Mucosa of descending colon (tissue), 3 donors: Measurements from ENCODE around the gene VSTM2B. TPM values are rescaled to one million over a fixed set of nuclear protein-coding genes. Genes with fewer than 3 reads are reported as not detected.

ENCODE experiments used
- ATAC-seq: fragments of 200-7000 bp; cut with Tn5 transposase; one replicate; pipeline ENCODE4 v1.9.1; 2020; ENCODE audit warnings: mild to moderate bottlenecking, moderate library complexity
- DNase-seq, 3 donors: peaks; one replicate each; pipeline ENCODE4 v3.0.0-alpha.2; 2020
- H3K36me3 ChIP-seq: fragments of 200-600 bp; one replicate; pipeline ENCODE4 v1.8.0; 2021; ENCODE audit warnings: low read depth, mild to moderate bottlenecking
- H3K4me1 ChIP-seq: fragments of 200-600 bp; one replicate; pipeline ENCODE4 v1.8.0; 2021; ENCODE audit warnings: low read depth, mild to moderate bottlenecking
- H3K4me3 ChIP-seq: fragments of 200-600 bp; one replicate; pipeline ENCODE4 v1.8.0; 2021; ENCODE audit warnings: mild to moderate bottlenecking
- H3K9me3 ChIP-seq: fragments of 200-600 bp; one replicate; pipeline ENCODE4 v1.8.0; 2021; ENCODE audit warnings: mild to moderate bottlenecking
- intact Hi-C, 2 donors: fragments of 100-400 bp; cut with DNase I in 1 of 2; cut with micrococcal nuclease in 1 of 2; formaldehyde crosslinking; loops; one replicate each; pipeline versions ENCODE4 v1.11.0 to v1.11.1; 2022; cut with DNase I, micrococcal nuclease
- total RNA-seq, 3 donors: library from RNA; stranded (reverse); fragmentation: NEBNext Ultra II Directional in 2 of 3; extraction: Animal tissue kit (Norgen Biotek cat#: 25700) in 2 of 3; gene quantifications; one replicate each; pipeline versions ENCODE4 v1.2.1 to v1.2.4, GENCODE V29; 2021 to 2023
- TF ChIP-seq, protein P1 (sequence below): fragments of 200-600 bp; IDR thresholded peaks from one replicate; pipeline ENCODE4 v1.8.0; 2022; ENCODE audit warnings: antibody characterized with exemption, mild to moderate bottlenecking
- donor health status: DM: no; HTN: no; CAD: no; lungs with moderate emphysema.
- donor health status: DM: no; HTN: no; CAD: no.
- donor health status: DM: no; HTN: yes; CAD: no.

Gene VSTM2B
- total RNA-seq, 3 donors from 2014 or later = 0.32 TPM; not detected in 2

- ATAC-seq = no peak
- H3K36me3 ChIP-seq = no peaks in the 10 kb centered on the region
- TF ChIP-seq, protein P1, sequence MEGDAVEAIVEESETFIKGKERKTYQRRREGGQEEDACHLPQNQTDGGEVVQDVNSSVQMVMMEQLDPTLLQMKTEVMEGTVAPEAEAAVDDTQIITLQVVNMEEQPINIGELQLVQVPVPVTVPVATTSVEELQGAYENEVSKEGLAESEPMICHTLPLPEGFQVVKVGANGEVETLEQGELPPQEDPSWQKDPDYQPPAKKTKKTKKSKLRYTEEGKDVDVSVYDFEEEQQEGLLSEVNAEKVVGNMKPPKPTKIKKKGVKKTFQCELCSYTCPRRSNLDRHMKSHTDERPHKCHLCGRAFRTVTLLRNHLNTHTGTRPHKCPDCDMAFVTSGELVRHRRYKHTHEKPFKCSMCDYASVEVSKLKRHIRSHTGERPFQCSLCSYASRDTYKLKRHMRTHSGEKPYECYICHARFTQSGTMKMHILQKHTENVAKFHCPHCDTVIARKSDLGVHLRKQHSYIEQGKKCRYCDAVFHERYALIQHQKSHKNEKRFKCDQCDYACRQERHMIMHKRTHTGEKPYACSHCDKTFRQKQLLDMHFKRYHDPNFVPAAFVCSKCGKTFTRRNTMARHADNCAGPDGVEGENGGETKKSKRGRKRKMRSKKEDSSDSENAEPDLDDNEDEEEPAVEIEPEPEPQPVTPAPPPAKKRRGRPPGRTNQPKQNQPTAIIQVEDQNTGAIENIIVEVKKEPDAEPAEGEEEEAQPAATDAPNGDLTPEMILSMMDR = no peak
- no peaks in the 10 kb centered on the region for H3K9me3 ChIP-seq
- H3K4me1 ChIP-seq = no peaks in the 10 kb centered on the region
- no peak overlapping the region for H3K4me3 ChIP-seq
- intact Hi-C loops = no loop called here
- DNase-seq = no peak
Observed at GRCh38 chr19:29503140-29503758, 22.5 kb upstream of the VSTM2B start.

GRCh38 chr19:29503785-29504184 is 22.0 kb upstream of the VSTM2B start:
- Histone ChIP-seq H3K36me3 (no peaks in the 10 kb centered on the region), H3K4me1 (no peaks in the 10 kb centered on the region), H3K4me3 (no peak overlapping the region), H3K9me3 (no peaks in the 10 kb centered on the region)
- ATAC-seq (no peak), DNase-seq (peak in 1 of 3 donors; percentile 4)
- TF ChIP-seq, protein P1 = no peak
- intact Hi-C loops = no loop called here

DNA sequence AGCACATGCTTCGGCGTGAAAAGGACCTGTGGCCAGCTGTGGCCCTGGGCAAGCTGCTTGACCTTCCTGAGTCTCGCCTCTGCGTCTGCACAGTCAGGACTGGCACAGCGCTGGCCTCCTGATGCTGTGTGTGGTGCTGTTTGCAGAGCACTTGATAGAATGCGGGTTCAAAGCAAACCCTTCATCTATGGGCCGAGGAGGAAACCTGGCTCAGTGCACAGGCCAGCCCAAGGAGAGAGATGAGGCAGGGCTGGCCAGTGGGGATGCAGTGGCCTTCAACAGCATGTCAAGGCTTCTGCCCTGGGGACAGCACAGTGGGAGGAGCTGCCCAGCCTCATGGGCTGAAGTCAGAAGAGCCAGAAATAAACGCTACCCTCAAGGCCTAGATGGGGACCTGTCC is 21.3 kb upstream of the VSTM2B start:
- intact Hi-C loops = no loop called here
- ATAC-seq (no peak), DNase-seq (peak in 2 of 3 donors; percentile 4 to 22)
- H3K9me3 ChIP-seq = no peaks in the 10 kb centered on the region
- H3K4me1 ChIP-seq = no peaks in the 10 kb centered on the region
- no peak overlapping the region for H3K4me3 ChIP-seq
- H3K36me3 ChIP-seq = no peaks in the 10 kb centered on the region
- TF ChIP-seq, protein P1 = no peak

DNA sequence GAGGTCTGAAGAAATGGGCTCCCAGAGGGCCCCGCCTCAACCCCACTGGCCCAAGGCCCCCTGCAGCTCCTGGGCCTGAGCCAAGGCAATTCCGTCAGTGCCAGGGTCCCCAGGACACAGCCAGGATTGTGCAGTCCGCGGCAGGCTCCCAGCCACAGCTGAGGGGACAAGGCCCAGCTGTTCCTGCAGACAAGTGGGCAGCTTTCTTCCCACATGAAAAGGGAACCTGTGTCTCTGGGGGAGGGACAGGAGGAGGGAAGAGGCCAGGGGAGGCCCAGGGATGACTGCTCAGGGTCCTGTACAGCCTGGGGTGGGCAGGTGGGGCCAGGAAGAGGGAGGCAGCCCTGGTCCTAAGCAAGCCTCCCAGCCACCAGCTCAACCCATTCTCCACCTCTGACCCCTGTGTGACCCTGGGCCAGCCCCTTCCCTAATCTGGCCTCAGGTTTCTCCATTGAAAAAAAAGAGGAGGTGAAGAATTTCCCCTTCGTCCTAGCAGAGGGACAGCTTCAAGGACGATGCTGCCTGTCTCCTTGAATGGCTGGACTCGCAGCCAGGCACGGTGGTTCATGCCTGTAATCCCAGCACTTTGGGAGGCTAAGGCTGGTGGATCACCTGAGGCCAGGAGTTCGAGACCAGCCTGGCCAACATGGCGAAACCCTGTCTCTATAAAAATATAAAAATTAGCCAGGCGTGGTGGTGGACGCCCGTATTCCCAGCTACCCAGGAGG is 20.5 kb upstream of the VSTM2B start:
- Histone ChIP-seq H3K4me1 (no peaks in the 10 kb centered on the region), H3K4me3 (no peak overlapping the region), H3K9me3 (no peaks in the 10 kb centered on the region), H3K36me3 (no peaks in the 10 kb centered on the region)
- ATAC-seq = no peak
- TF ChIP-seq, protein P1 = no peak
- peak in 2 of 3 donors; percentile 12 to 18 for DNase-seq
- intact Hi-C loops = no loop called here

DNA sequence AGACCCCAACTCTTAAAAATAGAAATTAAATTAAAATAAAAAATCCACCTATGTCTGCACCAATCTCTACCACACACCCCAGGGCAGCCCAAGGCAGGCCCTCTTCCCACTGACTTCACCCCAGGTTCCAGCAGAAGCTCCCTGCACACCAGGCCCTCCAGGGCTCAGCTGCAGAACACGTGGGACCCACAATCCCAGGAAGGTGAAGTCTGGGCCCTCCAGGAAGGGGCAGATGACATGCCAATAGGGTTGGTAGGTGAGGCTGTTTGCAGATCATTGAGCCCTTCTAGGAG is 19.2 kb upstream of the VSTM2B start:
- Histone ChIP-seq H3K36me3 (no peaks in the 10 kb centered on the region), H3K4me1 (no peaks in the 10 kb centered on the region)
- peak in 1 of 3 donors; percentile 1 for DNase-seq

More for the DNA sequence above, 19.2 kb upstream of the VSTM2B start:
- TF ChIP-seq, protein P1 = no peak
- no peak for ATAC-seq
- intact Hi-C loops = no loop called here
- Histone ChIP-seq H3K4me3 (no peak overlapping the region), H3K9me3 (no peaks in the 10 kb centered on the region)
